ENCODE measurements around the gene LSM7.
"Not testable (repeated sequence)": the region's sequence is repeated elsewhere in the genome, so short reads cannot be mapped to it uniquely, and the experiment has no call there.

The LSM7 gene

DNA sequence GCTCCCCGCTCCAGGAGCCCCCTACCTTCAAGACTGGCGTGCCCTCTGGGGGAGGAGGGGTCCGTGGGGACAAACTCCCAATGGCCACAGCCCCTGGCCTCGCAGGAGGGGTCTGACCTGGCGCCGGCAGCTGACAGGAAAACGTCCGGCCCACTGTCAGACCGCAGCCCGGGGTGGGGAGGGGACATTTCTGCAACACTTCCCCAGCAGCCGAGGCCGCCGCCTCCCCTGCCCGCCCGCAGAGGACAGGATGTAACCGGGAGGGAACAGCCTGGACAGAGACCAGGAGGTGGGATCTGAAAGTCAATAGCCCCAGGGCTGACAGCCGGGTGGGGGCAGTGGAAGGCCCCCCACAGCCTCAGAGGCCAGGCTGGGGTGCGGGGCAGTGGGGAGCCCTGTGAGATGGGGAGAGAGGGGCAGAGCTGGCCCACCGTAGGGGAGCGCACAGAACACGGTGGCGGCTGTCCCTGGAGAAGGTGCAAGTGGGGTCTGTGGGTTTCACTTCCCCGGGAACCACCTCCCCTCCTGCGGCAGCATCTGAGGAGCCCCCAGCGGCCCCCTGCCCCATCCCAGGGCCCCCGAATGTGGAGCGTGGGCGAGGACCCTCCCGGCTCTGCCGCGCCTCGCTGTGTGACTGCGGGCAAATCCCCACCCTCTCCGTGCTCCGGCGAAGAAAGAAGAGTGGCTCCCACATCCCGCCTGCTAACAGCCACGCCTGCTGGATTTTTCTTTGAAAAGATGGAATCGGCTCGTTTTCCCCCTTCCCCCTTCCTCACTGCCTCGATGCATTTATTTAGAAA is 46.1 kb downstream of the LSM7 start, which contains the start of gene PEAK3:
Gene PEAK3 (minus strand): TSS at position 114 of the 800 bp plus-strand sequence. CDS start 1,244 bp downstream, outside the sequence.
- Histone ChIP-seq H3K9ac (ENCODE audit: low read length) (no peak within 1 kb of the TSS), H2BK12ac (ENCODE audit: low read length) (no peak within 1 kb of the TSS), H3K23ac (ENCODE audit: low read length) (no peak within 1 kb of the TSS), H2BK120ac (ENCODE audit: insufficient read depth, low read length, poor library complexity) (no peak within 1 kb of the TSS), H3K79me1 (ENCODE audit: low read length) (peaks cover 3% of the 10 kb centered on the region), H3K27ac (ENCODE audit: low read depth, low read length) (no peak within 1 kb of the TSS), H3K4ac (ENCODE audit: low read depth, low read length) (no peak within 1 kb of the TSS), H4K8ac (ENCODE audit: low read depth, low read length) (no peak within 1 kb of the TSS), H3K4me2 (ENCODE audit: low read length) (peak within 1 kb of the TSS; percentile 52), H2AK5ac (ENCODE audit: low read length) (peak within 1 kb of the TSS; percentile 47), H3K27me3 (ENCODE audit: insufficient read depth, low read length) (peaks cover 2% of the 10 kb centered on the region), H2BK5ac (ENCODE audit: low read depth, low read length, poor library complexity) (no peak within 1 kb of the TSS), H2AFZ (ENCODE audit: insufficient read depth, low read length, poor library complexity) (peak within 1 kb of the TSS; percentile 59), H3K36me3 (ENCODE audit: control insufficient read depth in 1 of 2, insufficient read depth in 2 of 2, low read length in 2 of 2) (no peaks in the 10 kb centered on the region), H3K4me1 (ENCODE audit: control insufficient read depth in 1 of 2, insufficient read depth in 2 of 2, low read length in 2 of 2) (peaks cover 7 to 8% of the 10 kb centered on the region in 2 experiments), H3K9me3 (ENCODE audit: insufficient read depth, low read depth, low read length) (no peaks in the 10 kb centered on the region), H3K79me2 (ENCODE audit: control insufficient read depth, insufficient read depth, low read length, poor library complexity) (no peaks in the 10 kb centered on the region), H4K12ac (ENCODE audit: low read depth, low read length) (no peak within 1 kb of the TSS), H3K18ac (ENCODE audit: low read length) (peak within 1 kb of the TSS; percentile 37), H3K4me3 (ENCODE audit: low read depth, low read length) (no peak within 1 kb of the TSS), H4K91ac (ENCODE audit: low read depth, low read length) (no peak within 1 kb of the TSS), H3K14ac (ENCODE audit: low read length) (no peak within 1 kb of the TSS)
- WGBS (ENCODE audit: extremely low coverage, insufficient coverage, insufficient read length): no CpG with 5 or more reads among the region's 41 CpGs
- DNase-seq: peak in 1 of 2 donors; percentile 46

DNA sequence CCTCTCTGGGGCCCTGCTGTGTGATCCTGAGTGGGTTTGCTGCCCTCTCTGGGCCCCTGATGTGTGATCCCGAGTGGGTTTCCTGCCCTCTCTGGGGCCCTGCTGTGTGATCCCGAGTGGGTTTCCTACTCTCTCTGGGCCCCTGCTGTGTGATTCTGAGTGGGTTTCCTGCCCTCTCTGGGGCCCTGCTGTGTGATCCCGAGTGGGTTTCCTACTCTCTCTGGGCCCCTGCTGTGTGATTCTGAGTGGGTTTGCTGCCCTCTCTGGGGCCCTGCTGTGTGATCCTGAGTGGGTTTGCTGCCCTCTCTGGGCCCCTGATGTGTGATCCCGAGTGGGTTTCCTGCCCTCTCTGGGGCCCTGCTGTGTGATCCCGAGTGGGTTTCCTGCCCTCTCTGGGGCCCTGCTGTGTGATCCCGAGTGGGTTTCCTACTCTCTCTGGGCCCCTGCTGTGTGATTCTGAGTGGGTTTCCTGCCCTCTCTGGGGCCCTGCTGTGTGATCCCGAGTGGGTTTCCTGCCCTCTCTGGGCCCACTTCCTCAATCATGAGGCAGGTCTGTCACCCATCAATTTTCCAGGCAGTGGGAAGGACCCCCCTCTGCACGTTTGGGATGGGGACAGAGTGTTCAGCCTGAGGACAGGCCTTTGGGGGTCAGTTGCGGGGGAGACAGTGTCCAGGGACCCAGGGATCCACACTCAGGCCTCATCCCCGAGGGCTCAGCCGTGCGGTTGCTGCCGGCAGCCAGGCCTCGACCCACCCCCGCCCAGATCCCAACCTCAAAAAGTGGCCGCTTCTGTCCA is 46.9 kb downstream of the LSM7 start:
- not testable (repeated sequence) for H4K8ac ChIP-seq (ENCODE audit: low read depth, low read length); H3K36me3 ChIP-seq (ENCODE audit: control insufficient read depth in 1 of 2, insufficient read depth in 2 of 2, low read length in 2 of 2); H3K4ac ChIP-seq (ENCODE audit: low read depth, low read length); H3K4me1 ChIP-seq (ENCODE audit: control insufficient read depth in 1 of 2, insufficient read depth in 2 of 2, low read length in 2 of 2); H2BK120ac ChIP-seq (ENCODE audit: insufficient read depth, low read length, poor library complexity); H3K79me2 ChIP-seq (ENCODE audit: control insufficient read depth, insufficient read depth, low read length, poor library complexity); H3K27me3 ChIP-seq (ENCODE audit: insufficient read depth, low read length); H2BK12ac ChIP-seq (ENCODE audit: low read length); H3K27ac ChIP-seq (ENCODE audit: low read depth, low read length); H3K9ac ChIP-seq (ENCODE audit: low read length); H3K79me1 ChIP-seq (ENCODE audit: low read length); H4K91ac ChIP-seq (ENCODE audit: low read depth, low read length); H4K12ac ChIP-seq (ENCODE audit: low read depth, low read length); H3K23ac ChIP-seq (ENCODE audit: low read length); H2BK5ac ChIP-seq (ENCODE audit: low read depth, low read length, poor library complexity); H3K14ac ChIP-seq (ENCODE audit: low read length); H3K9me3 ChIP-seq (ENCODE audit: insufficient read depth, low read depth, low read length); DNase-seq; H3K4me3 ChIP-seq (ENCODE audit: low read depth, low read length)
- no CpG with 5 or more reads among the region's 16 CpGs for WGBS (ENCODE audit: extremely low coverage, insufficient coverage, insufficient read length)
- Histone ChIP-seq H2AK5ac (ENCODE audit: low read length) (peak overlapping the region; percentile 47), H3K4me2 (ENCODE audit: low read length) (peak overlapping the region; percentile 52), H2AFZ (ENCODE audit: insufficient read depth, low read length, poor library complexity) (peak overlapping the region; percentile 59), H3K18ac (ENCODE audit: low read length) (peak overlapping the region; percentile 21)

DNA sequence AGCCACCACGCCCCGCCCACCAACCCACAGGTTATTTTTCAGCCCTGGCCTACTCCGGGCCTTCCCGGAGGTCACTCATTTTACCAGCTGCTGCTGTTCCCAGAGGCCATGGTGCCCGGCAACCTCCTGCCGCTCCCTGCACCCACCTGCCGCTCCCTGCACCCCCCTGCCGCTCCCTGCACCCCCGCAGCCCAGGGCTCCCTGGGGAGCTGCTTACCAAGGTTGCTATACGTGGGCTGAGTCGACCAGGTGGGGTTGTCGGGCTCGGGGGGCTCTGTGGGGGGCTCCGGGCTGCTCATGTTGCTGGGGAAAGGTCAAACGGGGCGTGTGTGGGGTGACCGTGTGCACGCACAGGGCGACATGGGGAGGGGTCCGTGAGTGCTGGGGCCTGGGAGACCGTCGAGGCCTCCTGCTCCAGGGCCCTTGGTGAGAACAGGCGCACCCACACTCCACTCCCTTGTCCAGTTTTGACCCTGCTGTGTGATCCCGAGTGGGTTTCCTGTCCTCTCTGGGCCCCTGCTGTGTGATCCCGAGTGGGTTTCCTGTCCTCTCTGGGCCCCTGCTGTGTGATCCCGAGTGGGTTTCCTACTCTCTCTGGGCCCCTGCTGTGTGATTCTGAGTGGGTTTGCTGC is 47.6 kb downstream of the LSM7 start:
- Histone ChIP-seq H3K9ac (ENCODE audit: low read length) (no peak overlapping the region), H2AFZ (ENCODE audit: insufficient read depth, low read length, poor library complexity) (no peak overlapping the region), H3K79me1 (ENCODE audit: low read length) (peaks cover 3% of the 10 kb centered on the region), H3K27ac (ENCODE audit: low read depth, low read length) (no peak overlapping the region), H3K4me1 (ENCODE audit: control insufficient read depth in 1 of 2, insufficient read depth in 2 of 2, low read length in 2 of 2) (peaks cover 7 to 8% of the 10 kb centered on the region in 2 experiments), H2BK12ac (ENCODE audit: low read length) (no peak overlapping the region), H4K8ac (ENCODE audit: low read depth, low read length) (no peak overlapping the region), H3K4me2 (ENCODE audit: low read length) (no peak overlapping the region), H2AK5ac (ENCODE audit: low read length) (no peak overlapping the region), H2BK5ac (ENCODE audit: low read depth, low read length, poor library complexity) (no peak overlapping the region), H3K79me2 (ENCODE audit: control insufficient read depth, insufficient read depth, low read length, poor library complexity) (no peaks in the 10 kb centered on the region), H4K12ac (ENCODE audit: low read depth, low read length) (no peak overlapping the region), H3K14ac (ENCODE audit: low read length) (no peak overlapping the region), H3K27me3 (ENCODE audit: insufficient read depth, low read length) (no peaks in the 10 kb centered on the region), H2BK120ac (ENCODE audit: insufficient read depth, low read length, poor library complexity) (no peak overlapping the region), H3K4me3 (ENCODE audit: low read depth, low read length) (no peak overlapping the region), H3K9me3 (ENCODE audit: insufficient read depth, low read depth, low read length) (no peaks in the 10 kb centered on the region), H4K91ac (ENCODE audit: low read depth, low read length) (no peak overlapping the region), H3K18ac (ENCODE audit: low read length) (no peak overlapping the region), H3K23ac (ENCODE audit: low read length) (no peak overlapping the region), H3K4ac (ENCODE audit: low read depth, low read length) (no peak overlapping the region), H3K36me3 (ENCODE audit: control insufficient read depth in 1 of 2, insufficient read depth in 2 of 2, low read length in 2 of 2) (peaks cover 4 to 7% of the 10 kb centered on the region in 2 experiments)
- DNase-seq: no peak
- no CpG with 5 or more reads among the region's 26 CpGs for WGBS (ENCODE audit: extremely low coverage, insufficient coverage, insufficient read length)

DNA sequence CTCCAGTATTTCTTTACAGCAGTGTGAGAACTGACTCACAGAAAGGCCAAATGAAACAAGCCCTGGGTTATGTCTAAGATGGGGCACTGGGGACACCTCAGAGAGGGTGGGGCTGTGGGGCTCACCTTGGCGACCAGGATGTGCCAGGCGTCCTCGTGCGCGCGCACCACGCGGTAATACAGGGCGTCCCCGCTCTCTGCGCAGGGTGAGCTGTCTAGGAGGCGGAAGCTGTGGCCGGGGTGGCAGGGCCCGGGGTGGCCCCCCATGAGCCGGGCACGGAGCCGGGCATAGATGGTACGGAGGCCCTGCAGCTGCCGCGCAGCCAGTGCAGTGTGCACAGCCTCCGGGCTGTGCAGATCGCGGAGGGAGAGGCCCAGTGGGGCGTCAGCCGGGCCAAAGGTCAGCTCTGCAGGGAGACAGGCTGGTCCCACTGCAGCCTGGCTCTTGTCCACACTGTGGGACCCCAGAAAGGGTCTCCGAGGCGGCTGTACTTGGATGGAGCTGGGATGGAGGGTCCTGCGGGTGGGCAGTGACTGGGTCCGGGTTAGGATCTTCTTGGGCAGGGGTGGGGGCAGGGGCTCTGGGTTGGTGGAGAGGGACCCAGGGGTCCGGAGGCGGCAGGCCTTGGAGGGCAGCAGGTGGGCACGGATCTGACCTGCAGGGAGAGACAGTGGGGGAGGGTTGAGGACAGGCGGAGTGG is 49.8 kb downstream of the LSM7 start:
- no CpG with 5 or more reads among the region's 33 CpGs for WGBS (ENCODE audit: extremely low coverage, insufficient coverage, insufficient read length)
- H3K4me3 ChIP-seq (ENCODE audit: low read depth, low read length): no peak overlapping the region

More for the DNA sequence above, 49.8 kb downstream of the LSM7 start:
- no peak overlapping the region for H4K91ac ChIP-seq (ENCODE audit: low read depth, low read length)
- no peak overlapping the region for H4K12ac ChIP-seq (ENCODE audit: low read depth, low read length)
- no peak overlapping the region for H2AFZ ChIP-seq (ENCODE audit: insufficient read depth, low read length, poor library complexity)
- H3K9me3 ChIP-seq (ENCODE audit: insufficient read depth, low read depth, low read length): no peaks in the 10 kb centered on the region
- DNase-seq: no peak
- no peak overlapping the region for H2BK12ac ChIP-seq (ENCODE audit: low read length)
- no peak overlapping the region for H3K4ac ChIP-seq (ENCODE audit: low read depth, low read length)
- no peak overlapping the region for H2BK120ac ChIP-seq (ENCODE audit: insufficient read depth, low read length, poor library complexity)
- no peak overlapping the region for H3K4me2 ChIP-seq (ENCODE audit: low read length)
- no peak overlapping the region for H3K23ac ChIP-seq (ENCODE audit: low read length)
- no peak overlapping the region for H3K14ac ChIP-seq (ENCODE audit: low read length)
- H3K27me3 ChIP-seq (ENCODE audit: insufficient read depth, low read length): no peaks in the 10 kb centered on the region
- H3K27ac ChIP-seq (ENCODE audit: low read depth, low read length): no peak overlapping the region
- H4K8ac ChIP-seq (ENCODE audit: low read depth, low read length): no peak overlapping the region
- H3K4me1 ChIP-seq (ENCODE audit: control insufficient read depth in 1 of 2, insufficient read depth in 2 of 2, low read length in 2 of 2): peaks cover 10 to 14% of the 10 kb centered on the region in 2 experiments
- peaks cover 3% of the 10 kb centered on the region for H3K79me1 ChIP-seq (ENCODE audit: low read length)
- no peak overlapping the region for H2BK5ac ChIP-seq (ENCODE audit: low read depth, low read length, poor library complexity)
- H3K36me3 ChIP-seq (ENCODE audit: control insufficient read depth in 1 of 2, insufficient read depth in 2 of 2, low read length in 2 of 2): peaks cover 9 to 18% of the 10 kb centered on the region in 2 experiments
- no peak overlapping the region for H3K9ac ChIP-seq (ENCODE audit: low read length)
- no peak overlapping the region for H2AK5ac ChIP-seq (ENCODE audit: low read length)
- H3K79me2 ChIP-seq (ENCODE audit: control insufficient read depth, insufficient read depth, low read length, poor library complexity): no peaks in the 10 kb centered on the region
- H3K18ac ChIP-seq (ENCODE audit: low read length): no peak overlapping the region

All from trophoblast cell (in vitro differentiated cells and primary cell).